NB4 (cell line): ENCODE measurements around the gene LRP6.
A peak's percentile ranks its signal among the peaks of the same experiment; 100 is the strongest.

Source experiments
- DNase-seq: peaks from one replicate; pipeline ENCODE4 v3.0.0; 2010; ENCODE audit warnings: low read depth
- H3K4me3 ChIP-seq: one replicate; pipeline ENCODE4 v1.5.1; 2011; ENCODE audit warnings: mild to moderate bottlenecking, low read depth, low read length, moderate library complexity
- MYC ChIP-seq: IDR thresholded peaks from 2 replicates; pipeline ENCODE4 v1.6.1; 2011; ENCODE audit warnings: low read depth, low read length
- POLR2A ChIP-seq: IDR thresholded peaks from 2 replicates; pipeline ENCODE4 v1.6.1; 2011; ENCODE audit warnings: mild to moderate bottlenecking; ENCODE audit not compliant: insufficient read length; ENCODE audit errors: extremely low read depth
- TF ChIP-seq, protein P1 (sequence below): IDR thresholded peaks from 2 replicates; pipeline ENCODE4 v1.6.1; 2011; ENCODE audit warnings: low read depth, low read length
- TF ChIP-seq, protein P2 (sequence below): IDR thresholded peaks from one replicate; pipeline ENCODE4 v1.5.1; 2012; ENCODE audit warnings: low read depth, low read length

Gene LRP6

DNA sequence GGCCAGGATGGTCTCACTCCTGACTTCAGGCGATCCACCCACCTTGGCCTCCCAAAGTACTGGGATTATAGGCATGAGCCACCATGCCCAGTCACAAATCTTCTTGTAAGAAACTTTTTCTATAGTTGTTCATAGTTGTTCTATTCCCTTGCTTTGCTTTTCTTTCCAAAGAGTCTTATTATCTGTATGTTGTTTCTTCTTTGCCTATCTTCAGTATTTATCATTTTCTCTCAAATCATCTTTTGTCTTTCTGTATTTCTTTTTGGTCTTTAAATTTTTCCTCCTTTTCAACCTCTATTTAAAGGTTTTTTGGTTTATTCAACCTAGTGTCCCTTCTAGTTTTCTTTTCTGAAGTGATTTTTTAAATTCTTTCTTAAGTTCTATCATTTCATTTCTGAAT lies 68.7 kb downstream of the LRP6 start:
- H3K4me3 ChIP-seq, result no peak overlapping the region
- TF ChIP-seq, protein P1, sequence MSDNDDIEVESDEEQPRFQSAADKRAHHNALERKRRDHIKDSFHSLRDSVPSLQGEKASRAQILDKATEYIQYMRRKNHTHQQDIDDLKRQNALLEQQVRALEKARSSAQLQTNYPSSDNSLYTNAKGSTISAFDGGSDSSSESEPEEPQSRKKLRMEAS, result no peak
- TF ChIP-seq POLR2A (no peak), MYC (no peak)
- TF ChIP-seq, protein P2, sequence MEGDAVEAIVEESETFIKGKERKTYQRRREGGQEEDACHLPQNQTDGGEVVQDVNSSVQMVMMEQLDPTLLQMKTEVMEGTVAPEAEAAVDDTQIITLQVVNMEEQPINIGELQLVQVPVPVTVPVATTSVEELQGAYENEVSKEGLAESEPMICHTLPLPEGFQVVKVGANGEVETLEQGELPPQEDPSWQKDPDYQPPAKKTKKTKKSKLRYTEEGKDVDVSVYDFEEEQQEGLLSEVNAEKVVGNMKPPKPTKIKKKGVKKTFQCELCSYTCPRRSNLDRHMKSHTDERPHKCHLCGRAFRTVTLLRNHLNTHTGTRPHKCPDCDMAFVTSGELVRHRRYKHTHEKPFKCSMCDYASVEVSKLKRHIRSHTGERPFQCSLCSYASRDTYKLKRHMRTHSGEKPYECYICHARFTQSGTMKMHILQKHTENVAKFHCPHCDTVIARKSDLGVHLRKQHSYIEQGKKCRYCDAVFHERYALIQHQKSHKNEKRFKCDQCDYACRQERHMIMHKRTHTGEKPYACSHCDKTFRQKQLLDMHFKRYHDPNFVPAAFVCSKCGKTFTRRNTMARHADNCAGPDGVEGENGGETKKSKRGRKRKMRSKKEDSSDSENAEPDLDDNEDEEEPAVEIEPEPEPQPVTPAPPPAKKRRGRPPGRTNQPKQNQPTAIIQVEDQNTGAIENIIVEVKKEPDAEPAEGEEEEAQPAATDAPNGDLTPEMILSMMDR, result no peak

GRCh38 chr12:12197128-12197527 lies 69.7 kb downstream of the LRP6 start:
- TF ChIP-seq, protein P2, result no peak
- TF ChIP-seq MYC (no peak), POLR2A (no peak)
- TF ChIP-seq, protein P1, result no peak

More for the DNA sequence above, 68.7 kb downstream of the LRP6 start:
- DNase-seq, result no peak

DNA sequence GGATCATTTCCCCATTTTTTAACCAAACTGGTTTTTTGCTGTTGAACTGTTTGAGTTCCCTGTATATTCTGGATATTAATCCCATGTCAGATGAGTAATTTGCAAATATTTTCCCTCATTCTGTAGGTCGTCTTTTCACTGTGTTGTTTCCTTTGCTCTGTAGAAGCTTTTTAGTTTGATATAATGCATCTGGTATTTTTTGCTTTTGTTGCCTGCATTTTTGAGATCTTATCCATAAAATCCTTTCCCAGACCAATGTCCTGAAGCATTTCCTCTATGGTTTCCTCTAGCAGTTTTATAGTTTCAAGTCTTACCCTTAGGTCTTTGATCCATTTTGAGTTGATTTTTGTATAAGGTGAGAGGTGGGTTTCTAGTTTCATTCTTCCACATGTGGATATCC lies 71.3 kb downstream of the LRP6 start:
- no peak for DNase-seq
- no peak overlapping the region for H3K4me3 ChIP-seq
- TF ChIP-seq, protein P2, result no peak
- TF ChIP-seq MYC (no peak), POLR2A (no peak)

More at GRCh38 chr12:12197128-12197527, 69.7 kb downstream of the LRP6 start:
- DNase-seq, result no peak
- no peak overlapping the region for H3K4me3 ChIP-seq

DNA sequence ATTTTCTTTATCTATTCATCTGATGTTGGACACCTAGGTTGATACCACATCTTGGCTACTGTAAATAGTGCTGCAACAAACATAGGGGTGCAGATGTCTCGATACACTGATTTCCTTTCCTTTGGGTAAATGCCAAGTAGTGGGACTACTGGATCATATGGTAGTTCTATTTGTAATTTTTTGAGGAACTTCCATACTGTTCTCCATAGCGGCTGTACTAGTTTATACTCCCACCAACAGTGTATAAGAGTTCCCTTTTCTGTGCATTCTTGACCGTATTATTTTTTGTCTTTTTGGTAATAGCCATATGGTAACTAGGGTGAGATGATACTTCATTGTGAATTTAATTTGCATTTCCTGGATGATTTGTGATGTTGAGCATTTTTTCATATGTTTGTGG lies 71.8 kb downstream of the LRP6 start:
- H3K4me3 ChIP-seq, result no peak overlapping the region
- TF ChIP-seq MYC (no peak), POLR2A (no peak)
- TF ChIP-seq, protein P2, result no peak
- TF ChIP-seq, protein P1, result no peak
- DNase-seq, result no peak

- peak; percentile 5 for DNase-seq
- TF ChIP-seq, protein P2, result no peak
- TF ChIP-seq MYC (no peak), POLR2A (no peak)
- TF ChIP-seq, protein P1, result no peak
- no peak overlapping the region for H3K4me3 ChIP-seq
These were observed 72.6 kb downstream of the LRP6 start for GRCh38 chr12:12194206-12194605.

- TF ChIP-seq POLR2A (no peak), MYC (no peak)
- TF ChIP-seq, protein P1, result no peak
- TF ChIP-seq, protein P2, result no peak
- no peak overlapping the region for H3K4me3 ChIP-seq
- DNase-seq, result no peak
These were observed 75.8 kb downstream of the LRP6 start for GRCh38 chr12:12191008-12191407.
